Amniotic stem cell (primary cell): ENCODE measurements around the gene AUP1.
A peak's percentile ranks its signal among the peaks of the same experiment; 100 is the strongest.
"Not testable (repeated sequence)": the region's sequence is repeated elsewhere in the genome, so short reads cannot be mapped to it uniquely, and the experiment has no call there.

ENCODE experiments used
- DNase-seq: peaks from one replicate; lab custom pipeline; 2025; lab: John Stamatoyannopoulos, UW

AUP1 gene

GRCh38 chr2:74498500-74499266 lies 30.8 kb downstream of the AUP1 start:
- DNase-seq: no peak

DNA sequence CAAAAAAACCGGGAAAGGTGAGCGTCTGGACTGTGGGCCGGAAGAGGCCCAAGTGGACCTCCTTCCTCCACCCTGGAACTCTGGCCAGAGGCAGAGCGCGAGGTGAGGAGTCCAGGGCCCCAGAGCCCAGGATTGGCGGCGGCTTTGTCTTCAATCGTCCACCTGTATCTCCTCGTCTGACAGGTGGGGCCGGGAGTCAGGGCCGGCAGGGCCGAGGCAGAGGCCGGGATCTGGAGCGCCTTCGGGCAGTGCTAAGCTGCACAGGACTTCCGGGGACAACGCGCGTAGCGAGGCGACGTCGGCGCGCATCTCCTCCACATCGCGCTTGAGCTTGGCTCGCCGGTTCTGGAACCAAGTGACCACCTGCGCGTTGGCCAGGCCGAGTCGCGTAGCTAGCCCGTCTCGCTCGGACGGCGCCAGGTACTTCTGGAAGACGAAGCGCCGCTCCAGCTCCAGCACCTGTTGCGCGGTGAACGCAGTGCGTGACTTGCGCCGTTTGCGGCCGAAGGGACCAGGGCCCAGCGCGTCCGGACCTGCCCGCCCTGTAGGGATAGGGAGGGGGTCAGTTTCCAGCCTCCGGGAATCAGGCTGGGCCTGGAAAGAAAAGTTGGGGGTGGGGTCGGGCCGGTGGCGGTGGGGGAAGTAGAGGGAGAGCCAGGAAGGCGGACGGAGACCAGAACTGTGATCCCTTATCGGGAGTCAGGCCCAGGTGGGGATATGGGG lies 31.6 kb downstream of the AUP1 start:
- no peak for DNase-seq

- no peak for DNase-seq
These were observed 32.3 kb downstream of the AUP1 start for GRCh38 chr2:74496997-74497776.

GRCh38 chr2:74495440-74495839 lies 34.1 kb downstream of the AUP1 start:
- no peak for DNase-seq

DNA sequence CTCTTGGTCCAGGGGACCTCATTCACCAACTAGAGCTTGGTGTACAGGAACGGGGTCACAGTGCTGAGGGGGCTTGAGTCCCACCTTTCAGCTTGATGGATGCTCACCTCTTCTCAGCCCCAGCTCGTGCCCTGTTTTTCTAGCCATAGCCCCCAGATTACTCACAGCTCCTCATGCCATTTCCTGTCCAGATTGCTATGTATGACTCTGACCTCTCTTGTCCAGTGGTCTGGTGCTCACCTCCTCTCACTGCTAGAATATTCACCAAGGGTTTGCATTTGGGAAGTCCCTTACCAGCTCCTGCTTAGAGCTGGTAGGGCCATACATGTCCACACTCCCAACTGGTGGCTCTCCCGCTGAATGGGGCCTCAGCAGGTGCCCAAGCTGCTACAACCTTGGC lies 36.0 kb downstream of the AUP1 start:
- DNase-seq: no peak

GRCh38 chr2:74491648-74492544 lies 37.6 kb downstream of the AUP1 start:
- DNase-seq: no peak

- no peak for DNase-seq
These were observed 39.6 kb downstream of the AUP1 start for GRCh38 chr2:74489906-74490305.

DNA sequence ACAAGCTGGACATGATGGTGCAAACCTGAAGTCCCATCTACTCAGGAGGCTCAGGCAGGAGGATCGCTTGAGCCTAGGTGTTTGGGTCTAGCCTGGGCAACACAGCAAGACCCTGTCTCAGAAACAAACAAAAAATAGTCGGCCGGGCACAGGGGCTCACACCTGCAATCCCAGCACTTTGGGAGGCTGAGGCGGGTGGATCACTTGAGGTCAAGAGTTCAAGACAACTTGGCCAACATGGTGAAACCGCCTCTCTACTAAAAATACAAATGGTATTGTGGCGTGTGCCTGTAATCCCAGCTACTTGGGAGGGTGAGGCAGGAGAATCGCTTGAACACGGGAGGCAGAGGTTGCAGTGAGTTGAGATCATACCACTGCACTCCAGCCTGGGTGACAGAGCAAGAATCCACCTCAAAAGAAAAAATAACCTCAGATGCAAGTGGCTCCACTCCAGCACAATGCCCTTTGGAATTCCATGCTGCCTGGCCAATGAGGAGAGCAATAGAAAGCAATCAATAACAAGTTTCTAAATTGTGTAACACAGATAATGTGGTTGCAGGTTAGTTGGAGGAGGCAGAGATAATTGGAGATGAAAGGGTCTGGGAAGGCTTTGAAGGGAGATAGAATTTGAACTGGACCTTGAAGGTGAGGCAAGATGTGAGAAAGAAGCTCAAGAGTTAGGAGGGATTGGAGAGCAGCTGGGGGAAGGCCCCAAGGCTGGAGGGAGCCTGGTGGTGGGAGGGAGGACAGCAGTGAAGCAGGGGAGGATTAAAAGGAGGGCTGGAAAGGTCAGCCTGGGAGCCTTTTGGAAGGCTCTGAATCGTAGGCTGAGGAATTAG lies 40.6 kb downstream of the AUP1 start:
- DNase-seq: no peak

- DNase-seq: no peak
These were observed 43.4 kb downstream of the AUP1 start for GRCh38 chr2:74486141-74486540.

GRCh38 chr2:74483675-74484164 lies 45.8 kb downstream of the AUP1 start:
- DNase-seq: not testable (repeated sequence)

GRCh38 chr2:74482801-74483674 lies 46.5 kb downstream of the AUP1 start, which contains the start of the genes CCDC142 and TTC31:
CCDC142 (minus strand) TSS chr2:74482998; CDS start chr2:74482837, 161 bp downstream.
TTC31 (plus strand) TSS chr2:74483081; CDS start chr2:74483096, 15 bp downstream.
- peak; percentile 94 for DNase-seq

GRCh38 chr2:74481961-74482800 lies 47.3 kb downstream of the AUP1 start:
- DNase-seq: no peak

- DNase-seq: no peak
These were observed 48.1 kb downstream of the AUP1 start for GRCh38 chr2:74481431-74481830.
